CD14-positive monocyte (primary cell): ENCODE data around the gene CLIC1. TPM values are rescaled to one million over a fixed set of nuclear protein-coding genes. Genes with fewer than 3 reads are reported as not detected.

Experiments
- DNase-seq, 3 donors: peaks; one replicate each; pipeline ENCODE4 v3.0.0-alpha.2; 2011 to 2022
- H2AFZ ChIP-seq: 2 replicates; pipeline ENCODE4 v1.6.0; 2012; ENCODE audit warnings: mild to moderate bottlenecking, low read depth, low read length, inconsistent platforms; ENCODE audit not compliant: insufficient read depth, poor library complexity, severe bottlenecking
- H3K27ac ChIP-seq, 2 donors: 1 replicate in 1 of 2; 2 replicates in 1 of 2; pipeline ENCODE4 v1.5.1; 2012 to 2013; ENCODE audit warnings: low read length in 2 of 2, control low read depth in 1 of 2, inconsistent platforms in 1 of 2, low read depth in 1 of 2, mild to moderate bottlenecking in 1 of 2
- H3K27me3 ChIP-seq, 2 donors: one replicate each; pipeline versions ENCODE4 v1.6.0 to v1.6.1; 2011 to 2013; ENCODE audit warnings: low read length in 2 of 2; ENCODE audit not compliant: control insufficient read depth in 2 of 2, insufficient read depth in 2 of 2
- H3K36me3 ChIP-seq, 2 donors: replicated peaks in 1 of 2; 1 replicate in 1 of 2; 2 replicates in 1 of 2; pipeline versions ENCODE4 v1.5.1 to v1.6.1; 2012 to 2013; ENCODE audit warnings: low read length in 2 of 2, control low read depth in 1 of 2, inconsistent platforms in 1 of 2, mild to moderate bottlenecking in 1 of 2; ENCODE audit not compliant: insufficient read depth in 2 of 2, control insufficient read depth in 1 of 2
- H3K4me1 ChIP-seq, 2 donors: 1 replicate in 1 of 2; 2 replicates in 1 of 2; pipeline versions ENCODE4 v1.5.1 to v1.6.1; 2012 to 2013; ENCODE audit warnings: low read length in 2 of 2, control low read depth in 1 of 2, inconsistent platforms in 1 of 2, mild to moderate bottlenecking in 1 of 2, moderate library complexity in 1 of 2; ENCODE audit not compliant: insufficient read depth in 2 of 2, control insufficient read depth in 1 of 2
- H3K4me2 ChIP-seq: replicated peaks from 2 replicates; pipeline ENCODE3; 2012; ENCODE audit warnings: low read length, moderate library complexity, mild to moderate bottlenecking; ENCODE audit not compliant: poor library complexity, severe bottlenecking; ENCODE audit errors: extremely low read depth
- H3K4me3 ChIP-seq, 3 experiments: fragments of 200-600 bp in 1 of 3; sonication (generic) in 1 of 3; replicated peaks in 1 of 3; 1 replicate in 2 of 3; 2 replicates in 1 of 3; pipeline ENCODE4 v1.5.1; 2011 to 2013; ENCODE audit warnings: low read length in 3 of 3, mild to moderate bottlenecking in 3 of 3, control low read depth in 2 of 3, low read depth in 2 of 3, inconsistent platforms in 1 of 3, moderate library complexity in 1 of 3
- H3K79me2 ChIP-seq: 2 replicates; pipeline ENCODE4 v1.6.0; 2012; ENCODE audit warnings: mild to moderate bottlenecking, control low read depth, inconsistent platforms, low read length, moderate library complexity; ENCODE audit not compliant: insufficient read depth
- H3K9ac ChIP-seq: 2 replicates; pipeline ENCODE4 v1.6.0; 2017; ENCODE audit warnings: low read length, mild to moderate bottlenecking; ENCODE audit not compliant: insufficient read depth, poor library complexity, severe bottlenecking
- H3K9me3 ChIP-seq, 2 donors: replicated peaks in 1 of 2; 1 replicate in 1 of 2; 2 replicates in 1 of 2; pipeline versions ENCODE4 v1.5.1 to v1.6.1; 2012 to 2013; ENCODE audit warnings: low read length in 2 of 2, control low read depth in 1 of 2; ENCODE audit not compliant: control insufficient read depth in 1 of 2, insufficient read depth in 1 of 2
- H4K20me1 ChIP-seq: 2 replicates; pipeline ENCODE4 v1.6.0; 2012; ENCODE audit warnings: mild to moderate bottlenecking, low read length, control low read depth, moderate library complexity; ENCODE audit not compliant: insufficient read depth
- H3K27ac Mint-ChIP-seq, 7 donors: one replicate each; pipeline ENCODE4 v1.8.0; 2020; ENCODE audit warnings: mild to moderate bottlenecking in 7 of 7, mixed read lengths in 7 of 7, moderate library complexity in 6 of 7, inconsistent platforms in 2 of 7
- H3K27me3 Mint-ChIP-seq, 3 donors: one replicate each; pipeline ENCODE4 v1.8.0; 2021 to 2022; ENCODE audit warnings: low read depth in 3 of 3, mild to moderate bottlenecking in 3 of 3, mixed read lengths in 3 of 3, moderate library complexity in 3 of 3, inconsistent platforms in 1 of 3
- H3K36me3 Mint-ChIP-seq, 2 donors: one replicate each; pipeline ENCODE4 v1.8.0; 2020; ENCODE audit warnings: mixed read lengths in 2 of 2, inconsistent platforms in 1 of 2, mild to moderate bottlenecking in 1 of 2
- H3K4me1 Mint-ChIP-seq: one replicate; pipeline ENCODE4 v1.8.0; 2020; ENCODE audit warnings: mild to moderate bottlenecking, mixed read lengths
- H3K4me3 Mint-ChIP-seq, 2 donors: one replicate each; pipeline ENCODE4 v1.8.0; 2020; ENCODE audit warnings: mild to moderate bottlenecking in 2 of 2, mixed read lengths in 2 of 2, moderate library complexity in 1 of 2
- H3K9me3 Mint-ChIP-seq, 7 donors: one replicate each; pipeline ENCODE4 v1.8.0; 2020 to 2022; ENCODE audit warnings: mixed read lengths in 7 of 7, mild to moderate bottlenecking in 6 of 7, moderate library complexity in 6 of 7, inconsistent platforms in 2 of 7
- WGBS: methylation state at CpG from one replicate; pipeline ENCODE4 v1.1.5; 2013; ENCODE audit warnings: missing lambda C conversion rate; ENCODE audit not compliant: insufficient coverage; 5-methylcytosine and 5-hydroxymethylcytosine counted together
- intact Hi-C, 2 donors: fragments of 100-400 bp; cut with micrococcal nuclease; formaldehyde crosslinking; loops; one replicate each; pipeline versions ENCODE4 v1.15.0 to v1.15.1; 2023
- polyA plus RNA-seq, 3 donors: library from polyadenylated mRNA; depleted of rRNA in 1 of 3; unstranded in 2 of 3; stranded (reverse) in 1 of 3; fragments of 300-500 nt in 2 of 3; fragments of >200 nt in 1 of 3; fragmentation: Illumina TruSeq in 2 of 3; gene quantifications; 1 replicate in 2 of 3; 2 replicates in 1 of 3; pipeline ENCODE4 v1.2.3, GENCODE V29; 2012 to 2021
- TF ChIP-seq, protein P1 (sequence below): fragments of 200-600 bp; IDR thresholded peaks from one replicate; pipeline ENCODE4 v1.8.0; 2022; ENCODE audit warnings: antibody characterized with exemption, mild to moderate bottlenecking

CLIC1 gene
- polyA plus RNA-seq, 3 donors = 676 to 1,304 (median 1,196) TPM

DNA sequence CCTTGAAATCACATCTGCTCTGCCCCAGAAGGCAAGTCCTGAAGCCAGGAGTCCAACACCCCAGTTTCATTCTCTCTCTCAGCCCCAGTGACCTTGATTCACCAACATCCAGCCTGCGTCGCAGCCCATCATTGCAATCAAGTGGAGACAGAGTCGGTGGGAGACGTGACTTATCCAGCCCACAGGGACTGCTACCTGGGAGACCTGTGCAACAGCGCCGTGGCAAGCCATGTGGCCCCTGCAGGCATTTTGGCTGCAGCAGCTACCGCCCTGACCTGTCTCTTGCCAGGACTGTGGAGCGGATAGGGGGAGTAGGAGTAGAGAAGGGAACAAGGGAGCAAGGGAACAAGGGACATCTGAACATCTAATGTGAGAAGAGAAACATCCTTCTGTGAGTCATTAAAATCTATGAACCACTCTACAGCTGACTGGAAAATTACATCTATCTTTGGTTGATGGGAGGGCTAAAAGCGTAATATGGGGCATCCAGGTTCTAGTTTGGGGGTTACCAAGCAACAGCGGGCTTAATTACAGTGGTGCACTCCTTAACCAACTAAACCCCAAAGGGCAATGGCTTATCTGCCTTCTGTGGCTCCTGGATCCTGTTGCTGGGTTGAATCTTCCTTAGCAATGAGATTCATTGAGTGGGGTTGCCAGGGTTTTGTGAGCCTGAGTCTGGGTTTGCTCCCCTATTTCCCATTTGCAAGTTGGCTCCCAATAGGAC, 18.7 kb downstream of the CLIC1 start:
- Histone ChIP-seq H4K20me1 (no peaks in the 10 kb centered on the region), H3K9me3 (no peaks in the 10 kb centered on the region), H3K79me2 (no peaks in the 10 kb centered on the region), H3K36me3 (no peaks in the 10 kb centered on the region), H3K27ac (no peak overlapping the region), H2AFZ (no peak overlapping the region), H3K27me3 (no peaks in the 10 kb centered on the region), H3K4me1 (no peaks in the 10 kb centered on the region), H3K9ac (no peak overlapping the region), H3K4me3 (no peak overlapping the region), H3K4me2 (no peak overlapping the region)
- WGBS = 94% methylated on average over 6 of the region's 10 CpGs
- TF ChIP-seq, protein P1, sequence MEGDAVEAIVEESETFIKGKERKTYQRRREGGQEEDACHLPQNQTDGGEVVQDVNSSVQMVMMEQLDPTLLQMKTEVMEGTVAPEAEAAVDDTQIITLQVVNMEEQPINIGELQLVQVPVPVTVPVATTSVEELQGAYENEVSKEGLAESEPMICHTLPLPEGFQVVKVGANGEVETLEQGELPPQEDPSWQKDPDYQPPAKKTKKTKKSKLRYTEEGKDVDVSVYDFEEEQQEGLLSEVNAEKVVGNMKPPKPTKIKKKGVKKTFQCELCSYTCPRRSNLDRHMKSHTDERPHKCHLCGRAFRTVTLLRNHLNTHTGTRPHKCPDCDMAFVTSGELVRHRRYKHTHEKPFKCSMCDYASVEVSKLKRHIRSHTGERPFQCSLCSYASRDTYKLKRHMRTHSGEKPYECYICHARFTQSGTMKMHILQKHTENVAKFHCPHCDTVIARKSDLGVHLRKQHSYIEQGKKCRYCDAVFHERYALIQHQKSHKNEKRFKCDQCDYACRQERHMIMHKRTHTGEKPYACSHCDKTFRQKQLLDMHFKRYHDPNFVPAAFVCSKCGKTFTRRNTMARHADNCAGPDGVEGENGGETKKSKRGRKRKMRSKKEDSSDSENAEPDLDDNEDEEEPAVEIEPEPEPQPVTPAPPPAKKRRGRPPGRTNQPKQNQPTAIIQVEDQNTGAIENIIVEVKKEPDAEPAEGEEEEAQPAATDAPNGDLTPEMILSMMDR = no peak
- Mint-ChIP-seq H3K4me1 (peaks cover under 1% of the 10 kb centered on the region), H3K36me3 (peaks cover 0 to 1% of the 10 kb centered on the region in 2 donors), H3K9me3 (peaks cover 0 to 1% (median 0%) of the 10 kb centered on the region in 7 donors), H3K4me3 (no peak overlapping the region), H3K27me3 (peaks cover 5 to 7% (median 5%) of the 10 kb centered on the region in 3 donors), H3K27ac (peak overlapping the region in 1 of 7 donors; percentile 65)
- no peak for DNase-seq
- intact Hi-C loops = no loop called here

DNA sequence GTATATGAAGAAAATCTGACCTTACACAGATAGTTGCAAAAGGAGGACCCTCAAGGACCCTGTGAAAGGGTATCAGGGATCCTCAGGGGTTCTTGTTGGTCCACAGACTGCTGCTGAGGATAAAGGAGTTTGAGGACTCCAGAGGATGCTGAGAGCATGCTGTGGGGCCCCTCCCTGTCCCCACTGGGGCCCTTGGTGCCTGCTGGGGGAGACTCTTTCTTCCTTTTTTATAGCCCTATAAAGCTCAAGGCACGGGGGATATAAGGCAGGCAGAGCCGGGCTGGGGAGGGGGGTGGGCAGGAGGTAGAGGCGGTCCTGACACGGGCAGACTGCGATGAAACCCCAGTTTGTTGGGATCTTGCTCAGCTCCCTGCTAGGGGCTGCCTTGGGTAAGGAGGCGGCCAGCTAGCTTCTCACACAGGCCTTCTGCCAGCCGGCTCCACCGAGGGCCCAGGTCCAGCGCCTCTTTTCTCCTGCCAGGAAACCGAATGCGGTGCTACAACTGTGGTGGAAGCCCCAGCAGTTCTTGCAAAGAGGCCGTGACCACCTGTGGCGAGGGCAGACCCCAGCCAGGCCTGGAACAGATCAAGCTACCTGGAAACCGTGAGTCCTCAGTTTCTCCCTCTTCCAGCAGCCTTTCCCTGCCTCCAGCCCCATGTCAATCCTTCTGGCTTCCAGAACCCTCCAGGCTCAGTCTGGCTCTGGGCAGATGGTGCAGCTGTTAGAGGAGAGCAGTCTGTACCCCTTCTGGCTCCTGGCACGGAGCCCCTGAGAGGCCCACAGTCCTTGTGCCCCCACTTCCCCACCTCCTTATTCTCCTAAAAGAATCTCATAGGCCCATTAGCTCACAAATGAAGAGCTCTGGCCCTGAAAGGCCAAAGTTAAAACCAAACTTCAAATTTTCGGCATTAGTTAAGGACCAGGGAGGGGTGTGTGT, 21.0 kb downstream of the CLIC1 start, which contains the start of gene LY6G6D:
Gene LY6G6D, plus strand, starts transcription at position 327 of the 937 bp plus-strand sequence. Its CDS starts 8 bp downstream, at position 335.
- intact Hi-C loops = no loop called here
- WGBS = 87% methylated on average over 13 of the region's 16 CpGs
- Histone ChIP-seq H2AFZ (no peak within 1 kb of the TSS), H3K27ac (no peak within 1 kb of the TSS), H3K4me2 (no peak within 1 kb of the TSS), H3K36me3 (no peaks in the 10 kb centered on the region), H3K27me3 (no peaks in the 10 kb centered on the region), H3K9ac (no peak within 1 kb of the TSS), H4K20me1 (no peaks in the 10 kb centered on the region), H3K79me2 (no peaks in the 10 kb centered on the region), H3K9me3 (no peaks in the 10 kb centered on the region), H3K4me1 (peaks cover 20 to 23% of the 10 kb centered on the region in 2 donors), H3K4me3 (no peak within 1 kb of the TSS)
- DNase-seq = no peak
- peaks cover 1 to 8% (median 4%) of the 10 kb centered on the region in 3 donors for H3K27me3 Mint-ChIP-seq
- no peak within 1 kb of the TSS for H3K4me3 Mint-ChIP-seq
- H3K9me3 Mint-ChIP-seq = peaks cover 0 to 2% (median 0%) of the 10 kb centered on the region in 7 donors
- no peak within 1 kb of the TSS for H3K27ac Mint-ChIP-seq
- H3K36me3 Mint-ChIP-seq = no peaks in the 10 kb centered on the region
- TF ChIP-seq, protein P1 = no peak
- H3K4me1 Mint-ChIP-seq = peaks cover 24% of the 10 kb centered on the region
